OCI-M2 (cell line): Measurements from ENCODE around the gene ANKRD13B.

Experiments
- DNase-seq: peaks from one replicate; lab custom pipeline; 2025; ENCODE audit not compliant: unreplicated experiment; lab: John Stamatoyannopoulos, UW

The ANKRD13B gene

DNA sequence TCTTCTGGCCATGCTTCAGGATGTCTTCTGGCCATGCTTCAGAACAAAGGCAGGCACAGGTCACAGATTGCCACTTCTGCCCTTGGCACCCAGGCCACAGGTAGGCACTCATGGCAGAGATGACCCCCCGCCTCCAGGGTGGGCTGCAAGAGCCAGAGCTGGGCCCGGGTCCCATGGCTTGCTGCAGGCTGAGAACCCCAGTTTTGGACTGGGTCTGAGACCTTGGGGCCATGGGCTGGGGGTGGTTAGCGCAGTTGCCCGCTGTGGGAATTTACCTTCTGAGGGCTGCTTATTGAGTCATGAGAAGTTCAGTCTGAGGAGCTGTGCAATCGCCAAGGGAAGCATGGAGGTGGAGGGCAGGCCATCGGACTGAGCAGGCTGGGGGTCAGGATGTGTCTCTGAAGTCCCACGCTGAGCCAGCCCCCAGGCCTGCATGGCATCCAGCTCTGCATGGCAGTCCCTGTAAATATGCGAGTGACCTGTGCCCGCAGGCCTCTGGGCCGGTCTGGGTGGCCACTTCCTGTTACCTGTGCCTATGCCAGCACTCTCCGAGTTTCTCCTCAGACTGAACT lies 1.7 kb downstream of the ANKRD13B start:
- no peak for DNase-seq

- DNase-seq, result no peak
Measured at GRCh38 chr17:29595107-29595942, 2.4 kb downstream of the ANKRD13B start.

GRCh38 chr17:29595943-29596774 lies 3.2 kb downstream of the ANKRD13B start:
- DNase-seq, result no peak

DNA sequence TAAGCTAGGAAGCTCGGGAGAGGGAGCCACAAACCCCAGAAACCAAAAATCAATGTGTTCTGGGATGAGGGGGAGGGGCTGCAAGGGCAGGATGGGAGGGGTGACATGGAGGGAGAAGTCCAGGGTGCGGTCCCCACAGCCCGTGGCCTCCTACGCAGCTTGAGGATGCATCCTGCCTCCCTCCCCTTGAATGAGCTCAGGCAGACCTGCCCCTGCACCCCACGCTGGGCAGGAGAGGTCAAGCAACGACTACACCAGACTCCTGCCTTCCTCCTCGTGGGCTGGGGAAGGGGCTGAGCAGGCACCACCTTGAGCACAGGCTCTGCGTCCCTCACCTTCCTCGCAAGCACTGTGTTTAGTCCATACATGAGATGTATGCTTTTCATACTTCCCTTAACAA lies 3.9 kb downstream of the ANKRD13B start:
- no peak for DNase-seq

GRCh38 chr17:29597361-29598172 lies 4.6 kb downstream of the ANKRD13B start:
- no peak for DNase-seq

GRCh38 chr17:29603109-29603674 lies 10.3 kb downstream of the ANKRD13B start:
- no peak for DNase-seq

- no peak for DNase-seq
Measured at GRCh38 chr17:29607557-29608195, 14.7 kb downstream of the ANKRD13B start.

GRCh38 chr17:29608986-29609385 lies 16.1 kb downstream of the ANKRD13B start:
- DNase-seq, result no peak

DNA sequence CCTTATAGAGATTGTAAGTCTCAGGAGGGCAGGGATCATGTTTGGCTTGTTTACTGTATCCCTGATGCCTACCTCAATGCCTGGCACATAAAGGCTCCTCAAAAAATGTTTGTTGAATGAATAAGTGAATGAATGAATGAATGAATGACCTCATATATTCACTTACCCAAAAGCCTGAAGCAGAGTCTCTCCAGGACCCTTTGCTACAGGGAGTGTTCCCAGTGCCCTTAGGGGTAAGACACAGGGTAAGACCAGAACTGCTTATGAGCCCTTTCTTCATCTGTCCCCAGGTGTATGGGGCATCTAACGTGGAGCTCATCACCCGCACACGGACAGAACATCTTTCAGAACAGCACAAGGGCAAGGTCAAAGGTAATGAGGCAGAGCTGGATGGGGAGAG lies 17.5 kb downstream of the ANKRD13B start:
- no peak for DNase-seq

GRCh38 chr17:29611351-29612093 lies 18.6 kb downstream of the ANKRD13B start:
- DNase-seq, result no peak

DNA sequence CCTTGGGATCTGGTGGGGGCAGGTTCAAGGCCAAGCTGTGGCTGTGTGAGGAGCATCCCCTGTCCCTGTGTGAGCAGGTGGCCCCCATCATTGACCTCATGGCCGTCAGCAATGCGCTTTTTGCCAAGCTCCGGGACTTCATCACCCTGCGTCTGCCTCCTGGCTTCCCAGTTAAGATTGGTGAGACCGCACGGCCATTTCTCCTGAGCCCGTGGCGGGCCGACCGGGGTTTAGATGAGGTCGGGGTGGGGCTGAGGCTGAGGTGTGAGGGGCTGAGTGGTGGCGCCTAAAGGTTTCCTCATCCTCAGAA lies 19.1 kb downstream of the ANKRD13B start:
- no peak for DNase-seq

DNA sequence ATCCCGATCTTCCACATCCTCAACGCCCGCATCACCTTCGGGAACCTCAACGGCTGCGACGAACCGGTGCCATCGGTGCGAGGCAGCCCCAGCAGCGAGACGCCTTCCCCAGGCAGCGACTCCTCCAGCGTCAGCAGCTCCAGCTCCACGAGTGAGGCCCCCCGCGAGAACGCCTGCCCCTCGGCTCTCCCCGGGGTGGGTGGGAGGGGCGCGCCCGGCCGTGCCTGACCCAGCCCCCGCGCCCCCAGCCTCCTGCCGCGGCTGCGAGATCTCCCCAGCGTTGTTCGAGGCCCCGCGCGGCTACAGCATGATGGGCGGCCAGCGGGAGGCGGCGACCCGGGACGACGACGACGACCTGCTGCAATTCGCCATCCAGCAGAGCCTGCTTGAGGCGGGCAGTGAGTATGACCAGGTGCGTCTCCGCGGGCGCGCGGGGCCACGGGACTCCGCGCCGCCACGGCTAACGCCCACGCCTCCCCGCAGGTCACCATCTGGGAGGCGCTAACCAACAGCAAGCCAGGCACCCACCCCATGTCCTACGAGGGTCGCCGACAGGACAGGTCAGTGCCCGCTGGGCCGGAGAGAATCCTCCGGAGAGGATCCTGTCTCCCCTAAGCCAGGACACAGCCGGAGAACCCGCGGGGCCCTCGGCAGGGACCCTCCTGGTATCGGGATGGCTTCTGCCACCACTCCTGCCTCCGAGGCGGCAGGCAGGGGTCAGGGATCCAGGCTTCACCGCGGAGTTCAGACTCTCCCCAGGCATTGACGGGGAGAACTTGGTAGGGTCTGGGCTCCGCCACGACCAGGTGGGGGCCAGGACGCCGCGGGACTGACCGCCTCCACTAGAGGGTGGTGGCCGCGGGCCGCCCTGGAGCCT lies 19.7 kb downstream of the ANKRD13B start:
- DNase-seq, result no peak

- DNase-seq, result no peak
Measured at GRCh38 chr17:29613352-29613837, 20.5 kb downstream of the ANKRD13B start.

GRCh38 chr17:29613856-29614255 lies 20.9 kb downstream of the ANKRD13B start:
- no peak for DNase-seq

- DNase-seq, result no peak
Measured at GRCh38 chr17:29614349-29615047, 21.6 kb downstream of the ANKRD13B start.

DNA sequence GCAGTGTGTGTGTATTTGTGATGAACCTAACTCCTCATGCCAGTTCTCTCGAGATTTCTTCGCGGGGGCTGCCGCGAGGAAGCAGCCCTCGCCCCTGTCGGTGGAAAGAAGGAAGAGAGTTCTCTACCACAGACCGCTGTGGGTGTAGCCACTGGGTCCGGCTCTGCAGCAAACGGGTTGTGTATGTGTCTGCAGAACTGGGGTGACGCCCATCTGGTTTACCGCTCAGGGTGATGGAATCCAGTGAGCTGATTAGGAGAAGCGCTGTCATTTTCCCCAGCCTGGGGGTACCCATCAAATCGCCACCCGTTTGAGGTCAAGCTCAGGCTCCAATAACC lies 22.1 kb downstream of the ANKRD13B start:
- no peak for DNase-seq

DNA sequence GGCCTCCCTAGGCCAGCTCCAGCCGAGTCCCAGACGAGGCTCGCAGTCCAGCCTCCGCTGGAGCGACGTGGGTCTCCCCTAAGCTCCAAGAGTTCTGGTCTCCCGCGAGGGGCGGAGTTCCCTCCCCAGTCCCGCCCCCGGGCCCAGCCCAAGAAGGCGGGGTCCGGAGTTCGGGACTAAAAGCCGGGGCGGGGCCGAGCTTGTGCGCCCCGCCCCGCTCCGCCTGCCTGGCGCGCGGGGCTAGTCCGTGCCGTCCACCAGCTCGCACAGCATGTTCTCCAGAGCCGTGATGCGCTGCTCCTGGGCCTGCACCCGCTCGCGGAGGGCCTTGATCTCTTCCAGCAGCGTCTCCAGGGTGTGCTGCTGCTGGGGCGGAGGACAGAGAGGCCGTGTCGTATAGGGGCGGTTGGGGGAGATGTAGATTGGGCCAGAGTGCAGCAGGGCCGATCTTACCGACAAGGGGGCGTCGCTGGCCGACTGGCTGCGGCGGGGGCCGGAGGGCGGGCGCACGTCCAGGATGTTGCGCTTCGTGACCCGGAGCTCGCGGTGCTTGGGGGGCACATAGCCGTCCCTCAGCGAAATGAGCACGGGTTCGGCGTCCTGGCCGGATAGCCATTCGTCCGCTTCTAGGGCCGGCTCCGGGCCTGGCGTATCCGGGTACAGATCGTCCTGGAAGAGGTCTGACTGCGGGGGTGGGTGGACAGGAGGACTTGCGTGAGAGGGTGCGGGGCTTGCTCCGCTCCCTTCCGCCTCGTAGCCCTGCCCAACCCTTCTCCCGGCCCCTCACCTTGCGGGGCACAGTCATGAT lies 22.8 kb downstream of the ANKRD13B start:
- peak; percentile 60 for DNase-seq
